ENCODE measurements around the gene GALNT5.
"Not testable (repeated sequence)": the region's sequence is repeated elsewhere in the genome, so short reads cannot be mapped to it uniquely, and the experiment has no call there.

Gene GALNT5, protein sequence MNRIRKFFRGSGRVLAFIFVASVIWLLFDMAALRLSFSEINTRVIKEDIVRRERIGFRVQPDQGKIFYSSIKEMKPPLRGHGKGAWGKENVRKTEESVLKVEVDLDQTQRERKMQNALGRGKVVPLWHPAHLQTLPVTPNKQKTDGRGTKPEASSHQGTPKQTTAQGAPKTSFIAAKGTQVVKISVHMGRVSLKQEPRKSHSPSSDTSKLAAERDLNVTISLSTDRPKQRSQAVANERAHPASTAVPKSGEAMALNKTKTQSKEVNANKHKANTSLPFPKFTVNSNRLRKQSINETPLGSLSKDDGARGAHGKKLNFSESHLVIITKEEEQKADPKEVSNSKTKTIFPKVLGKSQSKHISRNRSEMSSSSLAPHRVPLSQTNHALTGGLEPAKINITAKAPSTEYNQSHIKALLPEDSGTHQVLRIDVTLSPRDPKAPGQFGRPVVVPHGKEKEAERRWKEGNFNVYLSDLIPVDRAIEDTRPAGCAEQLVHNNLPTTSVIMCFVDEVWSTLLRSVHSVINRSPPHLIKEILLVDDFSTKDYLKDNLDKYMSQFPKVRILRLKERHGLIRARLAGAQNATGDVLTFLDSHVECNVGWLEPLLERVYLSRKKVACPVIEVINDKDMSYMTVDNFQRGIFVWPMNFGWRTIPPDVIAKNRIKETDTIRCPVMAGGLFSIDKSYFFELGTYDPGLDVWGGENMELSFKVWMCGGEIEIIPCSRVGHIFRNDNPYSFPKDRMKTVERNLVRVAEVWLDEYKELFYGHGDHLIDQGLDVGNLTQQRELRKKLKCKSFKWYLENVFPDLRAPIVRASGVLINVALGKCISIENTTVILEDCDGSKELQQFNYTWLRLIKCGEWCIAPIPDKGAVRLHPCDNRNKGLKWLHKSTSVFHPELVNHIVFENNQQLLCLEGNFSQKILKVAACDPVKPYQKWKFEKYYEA

DNA sequence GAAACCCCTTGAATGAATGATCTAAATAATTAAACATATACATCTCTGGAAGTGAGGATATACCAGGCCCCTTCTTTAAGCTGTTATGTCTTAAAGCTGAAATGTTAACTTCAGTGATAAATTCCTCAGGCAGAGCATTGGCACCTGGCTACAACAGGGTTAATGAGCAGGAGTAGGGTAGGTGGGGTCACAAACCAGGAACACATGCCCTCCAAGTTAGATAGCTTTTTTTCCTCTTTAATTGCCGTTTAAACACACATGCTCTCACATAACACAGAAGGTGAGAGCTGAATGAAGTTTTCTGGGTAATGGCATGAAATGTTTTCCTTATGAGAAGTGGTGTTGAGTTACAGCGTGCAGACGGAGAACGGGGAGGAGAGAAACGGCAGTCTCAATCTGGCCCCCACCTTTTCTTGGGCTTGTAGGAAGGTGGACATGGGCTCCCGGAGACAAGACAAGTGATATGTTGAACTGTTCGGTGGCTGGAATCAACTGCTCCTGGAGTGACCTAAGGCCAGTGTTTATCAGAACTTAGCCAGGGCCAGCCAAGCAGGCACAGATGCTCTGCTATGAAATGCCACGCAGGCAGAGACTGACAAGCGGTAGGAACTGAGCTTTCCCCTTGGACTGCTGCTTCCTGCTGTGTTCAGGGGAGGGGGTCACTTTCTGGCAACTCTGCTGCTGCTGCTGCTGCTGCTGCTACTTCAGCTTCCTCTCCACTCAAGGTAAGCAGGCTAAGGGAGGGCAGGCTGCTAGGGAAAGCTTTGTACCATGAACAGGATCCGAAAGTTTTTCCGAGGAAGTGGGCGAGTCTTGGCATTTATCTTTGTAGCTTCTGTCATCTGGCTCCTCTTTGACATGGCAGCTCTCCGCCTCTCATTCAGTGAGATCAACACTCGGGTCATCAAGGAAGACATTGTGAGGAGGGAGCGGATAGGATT lies at the start of gene GALNT5:
Gene GALNT5, plus strand, starts transcription at position 394 of the 941 bp plus-strand sequence. Its CDS starts 378 bp downstream, at position 772.
- H3K9me3 Mint-ChIP-seq: no peaks in the 10 kb centered on the region
- H3K27ac Mint-ChIP-seq: no peak within 1 kb of the TSS
- no peaks in the 10 kb centered on the region for H3K36me3 Mint-ChIP-seq (ENCODE audit: low read depth)
- no peak within 1 kb of the TSS for H3K4me3 Mint-ChIP-seq
- no peaks in the 10 kb centered on the region for H3K27me3 Mint-ChIP-seq (ENCODE audit: low read depth)
- H3K4me1 Mint-ChIP-seq (ENCODE audit: low read depth): peaks cover 14% of the 10 kb centered on the region

DNA sequence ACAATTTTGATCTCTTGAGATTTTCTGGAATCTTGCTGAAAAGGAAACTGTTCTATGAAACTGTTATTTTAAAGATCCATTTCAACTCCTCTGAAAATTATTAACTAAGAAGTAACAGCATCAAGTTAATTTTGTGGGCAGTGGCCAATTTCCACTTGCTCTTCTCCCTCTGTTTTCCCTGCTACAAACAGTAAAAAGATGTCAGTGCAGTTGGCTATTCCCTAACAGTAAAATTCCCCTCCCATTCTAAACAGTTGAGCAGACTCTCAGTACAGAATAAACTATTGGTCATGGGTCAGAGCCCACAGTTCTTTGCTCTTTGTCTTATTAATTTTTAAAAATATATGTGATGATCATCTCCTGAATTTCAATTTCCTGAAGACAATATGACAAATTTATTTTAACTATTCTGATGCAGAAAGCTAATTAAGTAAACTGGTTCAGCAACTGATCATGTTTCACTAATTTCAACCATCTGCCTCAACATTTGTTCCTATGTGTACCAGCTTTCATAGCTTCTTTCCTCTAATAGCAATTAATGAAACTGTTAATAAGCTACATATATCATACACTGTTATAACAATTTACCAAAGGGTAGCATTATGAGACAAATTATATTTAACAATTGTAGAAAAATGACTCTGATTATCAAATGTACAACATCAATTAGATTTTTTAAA lies 41.1 kb upstream of the GALNT5 start:
- H3K9me3 Mint-ChIP-seq: no peaks in the 10 kb centered on the region
- H3K27ac Mint-ChIP-seq: no peak overlapping the region
- no peaks in the 10 kb centered on the region for H3K36me3 Mint-ChIP-seq (ENCODE audit: low read depth)
- H3K4me1 Mint-ChIP-seq (ENCODE audit: low read depth): no peaks in the 10 kb centered on the region
- H3K4me3 Mint-ChIP-seq: no peak overlapping the region
- peaks cover 17% of the 10 kb centered on the region for H3K27me3 Mint-ChIP-seq (ENCODE audit: low read depth)

DNA sequence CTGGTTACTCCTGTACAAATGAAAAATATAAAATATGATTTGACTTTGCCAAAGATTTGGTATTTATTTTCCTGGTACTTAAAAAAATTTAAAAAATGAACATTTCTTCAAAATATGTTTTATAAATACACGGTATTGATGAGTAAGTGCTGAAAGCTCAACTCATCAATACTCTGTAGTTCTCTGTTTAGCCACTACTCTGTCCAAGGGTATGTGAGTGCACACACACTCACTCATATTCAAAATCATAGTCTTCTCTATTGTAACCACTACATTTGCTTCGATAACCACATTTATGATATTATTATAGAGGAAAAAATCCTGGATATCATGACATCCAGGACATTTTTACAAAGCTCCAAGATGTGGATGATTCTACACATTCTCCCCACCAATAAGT lies 40.1 kb upstream of the GALNT5 start:
- H3K27me3 Mint-ChIP-seq (ENCODE audit: low read depth): peaks cover 15% of the 10 kb centered on the region
- no peak overlapping the region for H3K4me3 Mint-ChIP-seq
- H3K9me3 Mint-ChIP-seq: no peaks in the 10 kb centered on the region
- H3K27ac Mint-ChIP-seq: no peak overlapping the region
- H3K36me3 Mint-ChIP-seq (ENCODE audit: low read depth): no peaks in the 10 kb centered on the region
- no peaks in the 10 kb centered on the region for H3K4me1 Mint-ChIP-seq (ENCODE audit: low read depth)

DNA sequence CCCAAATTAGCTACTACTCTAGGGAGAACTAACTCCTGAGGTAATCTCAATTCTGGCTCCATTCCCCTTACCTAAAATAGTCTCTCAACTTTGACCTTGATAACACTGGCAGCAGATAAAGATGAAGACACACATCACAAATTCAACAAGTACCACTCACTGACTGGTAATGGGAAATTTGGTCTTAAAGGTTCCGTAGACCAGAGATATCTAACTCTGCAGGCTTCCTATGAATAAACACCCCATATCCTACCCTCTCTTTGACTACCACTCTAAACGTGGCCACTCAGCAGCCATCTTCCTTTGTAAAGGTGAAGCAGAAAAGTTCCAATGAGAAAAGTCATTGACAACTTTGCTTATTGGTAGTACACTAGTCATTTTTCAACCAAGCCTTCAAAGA lies 38.6 kb upstream of the GALNT5 start:
- Mint-ChIP-seq H3K9me3 (no peaks in the 10 kb centered on the region), H3K36me3 (ENCODE audit: low read depth) (no peaks in the 10 kb centered on the region), H3K27me3 (ENCODE audit: low read depth) (peaks cover 18% of the 10 kb centered on the region), H3K27ac (no peak overlapping the region), H3K4me1 (ENCODE audit: low read depth) (no peaks in the 10 kb centered on the region), H3K4me3 (no peak overlapping the region)

DNA sequence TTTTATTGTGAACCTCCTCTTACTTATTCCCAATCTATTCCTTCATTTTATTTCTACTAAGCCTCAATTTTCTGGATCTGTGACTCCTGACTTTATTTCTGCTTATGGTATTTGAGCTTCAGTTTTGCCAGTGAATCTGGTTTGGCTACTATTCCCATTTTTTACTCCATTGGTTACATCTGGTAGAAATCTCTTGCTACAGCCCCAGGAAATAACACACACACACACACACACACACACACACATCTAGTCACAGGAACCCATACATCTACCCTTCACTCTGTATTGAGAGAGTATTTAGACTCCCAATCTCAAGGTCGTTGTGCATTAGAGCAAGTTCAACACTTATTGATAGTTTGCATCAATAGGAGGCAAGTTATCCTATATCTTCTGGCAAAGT lies 37.0 kb upstream of the GALNT5 start:
- H3K36me3 Mint-ChIP-seq (ENCODE audit: low read depth): no peaks in the 10 kb centered on the region
- no peak overlapping the region for H3K4me3 Mint-ChIP-seq
- no peaks in the 10 kb centered on the region for H3K9me3 Mint-ChIP-seq
- H3K27ac Mint-ChIP-seq: no peak overlapping the region
- no peaks in the 10 kb centered on the region for H3K4me1 Mint-ChIP-seq (ENCODE audit: low read depth)
- peaks cover 19% of the 10 kb centered on the region for H3K27me3 Mint-ChIP-seq (ENCODE audit: low read depth)

DNA sequence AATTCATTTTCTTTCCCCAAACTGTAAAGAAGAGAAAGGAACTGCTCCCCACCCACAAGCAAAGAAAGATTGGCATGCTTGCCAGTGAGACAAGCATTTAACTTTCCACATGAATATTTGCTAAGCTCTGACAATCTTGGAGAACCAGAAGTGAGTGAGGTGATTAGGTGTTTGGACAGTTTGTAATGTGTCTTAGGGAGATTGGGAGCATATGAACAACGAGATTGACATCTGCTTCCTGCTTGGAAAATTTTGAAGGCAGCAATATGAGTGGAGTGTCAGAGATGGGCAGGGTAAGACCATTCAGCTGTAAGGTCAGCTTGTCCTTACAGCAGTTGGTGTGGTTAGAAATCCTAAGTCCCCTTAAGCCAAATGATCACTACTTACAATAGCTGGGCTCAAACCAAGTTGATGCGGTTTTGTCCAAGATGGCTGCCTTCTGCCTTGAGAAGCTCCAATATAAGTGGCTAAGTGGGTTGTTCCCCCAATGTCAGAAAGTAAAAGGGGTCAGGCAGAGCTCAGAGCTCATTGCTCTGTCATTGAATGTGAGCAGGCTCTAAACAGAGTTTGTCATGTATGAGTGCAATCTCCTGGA lies 36.0 kb upstream of the GALNT5 start:
- Mint-ChIP-seq H3K27me3 (ENCODE audit: low read depth) (peaks cover 13% of the 10 kb centered on the region), H3K9me3 (no peaks in the 10 kb centered on the region), H3K4me3 (no peak overlapping the region), H3K4me1 (ENCODE audit: low read depth) (no peaks in the 10 kb centered on the region), H3K36me3 (ENCODE audit: low read depth) (no peaks in the 10 kb centered on the region), H3K27ac (no peak overlapping the region)

DNA sequence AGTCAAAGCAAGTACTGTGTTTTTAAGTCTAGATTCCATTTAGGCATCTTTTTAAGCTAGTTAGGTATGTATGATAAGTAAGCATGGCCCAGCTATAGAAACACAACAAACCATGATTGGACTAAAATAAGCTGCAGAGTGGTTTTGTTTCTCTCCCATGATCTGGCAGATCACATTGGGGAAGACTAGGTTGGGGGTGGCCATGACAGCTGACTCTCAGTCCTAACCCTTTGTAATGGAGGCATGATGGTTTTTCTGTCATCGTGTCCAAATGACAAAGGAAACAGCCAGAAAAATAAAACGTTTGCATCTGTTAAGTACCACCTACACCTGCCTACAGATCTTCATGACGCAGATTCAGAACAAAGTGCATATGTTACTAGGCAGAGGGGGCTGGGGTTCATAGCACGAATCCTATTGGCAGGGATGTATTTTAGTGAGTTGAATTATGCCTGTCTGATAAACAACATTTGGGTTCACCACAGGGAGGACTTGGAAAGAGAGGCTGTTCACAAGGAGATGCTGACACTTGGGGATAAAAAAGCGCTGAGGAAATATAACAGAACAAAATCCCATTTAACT lies 33.8 kb upstream of the GALNT5 start:
- Mint-ChIP-seq H3K4me3 (no peak overlapping the region), H3K36me3 (ENCODE audit: low read depth) (no peaks in the 10 kb centered on the region)

DNA sequence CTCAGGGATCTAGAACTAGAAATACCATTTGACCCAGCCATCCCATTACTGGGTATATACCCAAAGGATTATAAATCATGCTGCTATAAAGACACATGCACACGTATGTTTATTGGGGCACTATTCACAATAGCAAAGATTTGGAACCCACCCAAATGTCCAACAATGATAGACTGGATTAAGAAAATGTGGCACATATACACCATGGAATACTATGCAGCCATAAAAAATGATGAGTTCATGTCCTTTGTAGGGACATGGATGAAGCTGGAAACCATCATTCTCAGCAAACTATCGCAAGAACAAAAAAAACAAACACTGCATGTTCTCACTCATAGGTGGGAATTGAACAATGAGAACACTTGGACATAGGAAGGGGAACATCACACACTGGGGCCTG lies 33.1 kb upstream of the GALNT5 start:
- not testable (repeated sequence) for H3K36me3 Mint-ChIP-seq (ENCODE audit: low read depth); H3K4me3 Mint-ChIP-seq; H3K9me3 Mint-ChIP-seq; H3K4me1 Mint-ChIP-seq (ENCODE audit: low read depth); H3K27ac Mint-ChIP-seq
- H3K27me3 Mint-ChIP-seq (ENCODE audit: low read depth): peaks cover 21% of the 10 kb centered on the region

More for the DNA sequence above, 33.8 kb upstream of the GALNT5 start:
- Mint-ChIP-seq H3K9me3 (no peaks in the 10 kb centered on the region), H3K4me1 (ENCODE audit: low read depth) (no peaks in the 10 kb centered on the region), H3K27me3 (ENCODE audit: low read depth) (peaks cover 21% of the 10 kb centered on the region), H3K27ac (no peak overlapping the region)

DNA sequence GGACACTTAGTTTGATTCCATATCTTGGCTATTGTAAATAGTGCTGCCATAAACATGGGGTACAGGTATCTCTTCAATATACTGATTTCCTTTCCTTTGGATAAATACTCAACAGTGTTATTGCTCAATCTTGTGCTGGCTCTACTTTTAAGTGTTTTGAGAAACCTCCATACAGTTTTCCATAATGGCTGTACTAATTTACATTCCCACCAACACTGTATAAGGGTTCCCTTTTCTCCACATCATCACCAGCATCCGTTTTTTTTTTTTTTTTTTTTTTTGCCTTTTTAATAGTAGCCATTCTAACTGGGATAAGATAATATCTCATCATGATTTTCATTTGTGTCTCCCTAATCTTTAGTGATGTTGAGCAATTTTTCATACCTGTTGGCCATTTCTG lies 29.9 kb upstream of the GALNT5 start:
- H3K9me3 Mint-ChIP-seq: no peaks in the 10 kb centered on the region
- no peak overlapping the region for H3K27ac Mint-ChIP-seq
- no peak overlapping the region for H3K4me3 Mint-ChIP-seq
- no peaks in the 10 kb centered on the region for H3K36me3 Mint-ChIP-seq (ENCODE audit: low read depth)
- H3K4me1 Mint-ChIP-seq (ENCODE audit: low read depth): no peaks in the 10 kb centered on the region
- H3K27me3 Mint-ChIP-seq (ENCODE audit: low read depth): peaks cover 18% of the 10 kb centered on the region

DNA sequence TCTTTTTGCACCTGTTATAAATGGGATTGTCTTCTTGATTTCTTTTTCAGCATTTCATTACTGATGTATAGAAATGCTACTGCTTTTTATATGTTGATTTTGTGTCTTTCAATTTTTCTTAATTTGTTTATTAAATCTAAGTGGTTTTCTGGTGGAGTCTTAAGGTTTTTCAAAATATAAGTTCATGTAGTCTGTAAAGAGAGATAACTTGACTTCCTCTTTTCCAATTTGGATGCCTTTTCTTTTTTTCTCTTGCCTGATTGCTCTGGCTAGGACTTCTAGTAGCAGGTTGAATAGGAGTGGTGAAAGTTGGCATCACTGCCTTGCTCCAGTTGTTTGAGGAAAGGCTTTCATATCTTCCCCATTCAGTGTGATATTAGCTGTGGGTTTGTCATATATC lies 28.6 kb upstream of the GALNT5 start:
- no peaks in the 10 kb centered on the region for H3K36me3 Mint-ChIP-seq (ENCODE audit: low read depth)
- no peak overlapping the region for H3K27ac Mint-ChIP-seq
- H3K4me3 Mint-ChIP-seq: no peak overlapping the region
- no peaks in the 10 kb centered on the region for H3K9me3 Mint-ChIP-seq
- peaks cover 19% of the 10 kb centered on the region for H3K27me3 Mint-ChIP-seq (ENCODE audit: low read depth)
- no peaks in the 10 kb centered on the region for H3K4me1 Mint-ChIP-seq (ENCODE audit: low read depth)

DNA sequence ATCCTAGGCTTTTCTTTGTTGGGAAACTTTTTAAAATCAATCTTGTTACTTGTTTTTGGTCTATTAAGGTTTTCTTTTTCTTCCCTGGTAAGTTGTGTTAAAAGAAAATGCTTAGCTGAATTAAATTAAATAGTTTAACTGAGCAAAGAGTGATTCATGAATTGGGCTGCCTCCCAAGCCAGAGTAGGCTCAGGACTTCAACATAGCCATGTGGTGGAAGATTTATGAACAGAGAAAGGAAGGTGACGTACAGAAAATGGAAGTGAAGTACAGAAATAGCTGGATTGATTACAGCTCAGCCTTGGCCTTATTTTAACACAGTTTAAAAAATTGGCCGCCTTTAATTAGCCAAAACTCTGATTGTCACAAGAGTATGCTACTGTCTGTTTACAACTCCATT lies 27.9 kb upstream of the GALNT5 start:
- peaks cover 18% of the 10 kb centered on the region for H3K27me3 Mint-ChIP-seq (ENCODE audit: low read depth)
- no peak overlapping the region for H3K27ac Mint-ChIP-seq

DNA sequence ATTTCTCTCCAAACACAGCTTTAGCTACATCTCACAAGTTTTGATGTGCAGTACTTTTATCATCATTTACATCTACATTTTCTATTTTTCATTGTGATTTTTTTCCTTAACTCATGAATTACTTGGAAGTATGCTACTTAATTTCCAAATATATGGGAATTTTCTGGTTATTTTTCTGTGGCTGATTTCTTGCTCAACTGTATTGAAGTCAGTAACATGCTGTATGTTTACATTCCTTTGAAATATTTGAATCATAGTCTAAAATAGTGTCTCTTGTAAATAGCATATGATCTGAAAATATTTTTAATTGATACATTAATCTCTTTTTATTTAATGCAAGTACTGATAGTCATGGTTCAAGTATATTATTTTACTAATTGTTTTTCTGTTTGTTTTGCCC lies 26.0 kb upstream of the GALNT5 start:
- Mint-ChIP-seq H3K36me3 (ENCODE audit: low read depth) (no peaks in the 10 kb centered on the region), H3K4me1 (ENCODE audit: low read depth) (no peaks in the 10 kb centered on the region), H3K9me3 (no peaks in the 10 kb centered on the region), H3K27ac (no peak overlapping the region), H3K27me3 (ENCODE audit: low read depth) (peaks cover 18% of the 10 kb centered on the region), H3K4me3 (no peak overlapping the region)

More for the DNA sequence above, 27.9 kb upstream of the GALNT5 start:
- Mint-ChIP-seq H3K9me3 (no peaks in the 10 kb centered on the region), H3K4me3 (no peak overlapping the region), H3K4me1 (ENCODE audit: low read depth) (no peaks in the 10 kb centered on the region), H3K36me3 (ENCODE audit: low read depth) (no peaks in the 10 kb centered on the region)

DNA sequence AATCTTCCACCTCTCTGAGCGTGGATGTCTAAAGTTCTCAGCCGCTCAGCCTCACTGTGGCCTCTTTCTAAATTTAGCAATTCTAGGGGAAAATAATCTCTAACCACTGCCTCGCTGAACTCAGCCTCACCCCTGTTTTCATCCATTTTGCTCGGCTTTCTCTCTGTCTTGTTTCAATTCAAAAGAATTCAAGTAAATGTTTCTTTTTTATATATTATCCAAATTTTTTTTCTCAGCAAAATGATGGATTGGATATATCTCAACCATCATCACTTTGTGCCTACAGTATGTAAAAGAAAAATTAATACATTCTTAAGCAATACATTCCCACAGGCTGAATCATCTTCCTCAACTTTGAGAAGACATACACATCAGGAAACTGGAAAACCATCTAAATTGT lies 24.0 kb upstream of the GALNT5 start:
- H3K4me1 Mint-ChIP-seq (ENCODE audit: low read depth): no peaks in the 10 kb centered on the region
- H3K9me3 Mint-ChIP-seq: no peaks in the 10 kb centered on the region
- no peaks in the 10 kb centered on the region for H3K36me3 Mint-ChIP-seq (ENCODE audit: low read depth)
- H3K4me3 Mint-ChIP-seq: no peak overlapping the region
- H3K27ac Mint-ChIP-seq: no peak overlapping the region
- peaks cover 13% of the 10 kb centered on the region for H3K27me3 Mint-ChIP-seq (ENCODE audit: low read depth)
